K562 (cell line): ENCODE data around the gene TMEM184A. TPM values are rescaled to one million over a fixed set of nuclear protein-coding genes. Genes with fewer than 3 reads are reported as not detected.

Experiments used
- ARID3B ChIP-seq: fragments of 250-450 bp; sonication (Bioruptor Pico); IDR thresholded peaks from 2 replicates; pipeline ENCODE4 v1.4.0; 2020; ENCODE audit warnings: borderline replicate concordance
- CCAR2 ChIP-seq: fragments of 200-400 bp; formaldehyde crosslinking; IDR thresholded peaks from 2 replicates; pipeline ENCODE4 v1.6.1; 2017; ENCODE audit warnings: mild to moderate bottlenecking, low read depth, low read length
- CREM ChIP-seq: IDR thresholded peaks from 2 replicates; pipeline ENCODE4 v1.6.1; 2014; ENCODE audit warnings: antibody characterized with exemption, low read depth
- DDX20 ChIP-seq: fragments of 450-650 bp; IDR thresholded peaks from 2 replicates; pipeline ENCODE4 v1.6.1; 2016; ENCODE audit warnings: missing genetic modification characterization, low read depth, mild to moderate bottlenecking, missing compliant biosample characterization, moderate library complexity
- DMBX1 ChIP-seq: fragments of 250-450 bp; sonication (Bioruptor Pico); IDR thresholded peaks from 2 replicates; pipeline ENCODE4 v1.8.0; 2022; ENCODE audit warnings: inconsistent platforms, mild to moderate bottlenecking, moderate library complexity, borderline replicate concordance
- FOXO4 ChIP-seq: fragments of 450-650 bp; formaldehyde crosslinking; IDR thresholded peaks from 2 replicates; pipeline ENCODE4 v1.4.0; 2020; ENCODE audit warnings: mild to moderate bottlenecking, moderate library complexity
- HES1 ChIP-seq: fragments of 450-650 bp; IDR thresholded peaks from 2 replicates; pipeline ENCODE4 v1.6.1; 2016; ENCODE audit warnings: low read depth, mild to moderate bottlenecking, moderate library complexity
- MBD1 ChIP-seq: fragments of 250-450 bp; sonication (Bioruptor Pico); IDR thresholded peaks from 2 replicates; pipeline ENCODE4 v1.8.0; 2022; ENCODE audit warnings: inconsistent platforms
- MXD1 ChIP-seq: fragments of 250-450 bp; sonication (Bioruptor Pico); IDR thresholded peaks from 2 replicates; pipeline ENCODE4 v1.8.0; 2021; ENCODE audit warnings: borderline replicate concordance, mild to moderate bottlenecking, moderate library complexity; ENCODE audit not compliant: poor library complexity, severe bottlenecking
- NFXL1 ChIP-seq: fragments of 450-650 bp; formaldehyde crosslinking; IDR thresholded peaks from 2 replicates; pipeline ENCODE4 v1.4.0; 2021; ENCODE audit warnings: mild to moderate bottlenecking
- PTTG1 ChIP-seq: fragments of 450-650 bp; IDR thresholded peaks from 2 replicates; pipeline ENCODE4 v1.6.1; 2016; ENCODE audit warnings: low read depth, mild to moderate bottlenecking, missing genetic modification characterization, missing compliant biosample characterization
- RCOR1 ChIP-seq, 2 experiments: IDR thresholded peaks; 2 replicates each; pipeline ENCODE4 v1.6.1; 2012; ENCODE audit warnings: low read depth in 2 of 2, low read length in 2 of 2, borderline replicate concordance in 1 of 2, improper control_type of control experiment in 1 of 2
- SFPQ ChIP-seq: fragments of 200-400 bp; formaldehyde crosslinking; IDR thresholded peaks from 2 replicates; pipeline ENCODE4 v1.6.1; 2017; ENCODE audit warnings: mild to moderate bottlenecking, low read depth, low read length, moderate library complexity
- SMARCE1 ChIP-seq: fragments of 450-650 bp; IDR thresholded peaks from 2 replicates; pipeline ENCODE4 v1.7.1; 2016; ENCODE audit warnings: mild to moderate bottlenecking
- ZNF263 ChIP-seq: sonication (generic); formaldehyde crosslinking; IDR thresholded peaks from 2 replicates; pipeline ENCODE4 v1.8.0; 2022; ENCODE audit warnings: mild to moderate bottlenecking, missing genetic modification reagents, borderline replicate concordance
- polyA plus RNA-seq, 8 experiments: library from polyadenylated mRNA; depleted of rRNA in 4 of 8; stranded (reverse) in 5 of 8; unstranded in 3 of 8; fragments of >200 nt; fragmentation: Nextera tagmentation in 2 of 8; fragmentation: Illumina TruSeq in 1 of 8; extraction: Ambion mirVana in 2 of 8; extraction: Trizol in 1 of 8; gene quantifications; 2 replicates each; pipeline versions ENCODE4 v1.2.1 to v1.2.3, GENCODE V29; 2011 to 2014; ENCODE audit warnings: inconsistent platforms in 1 of 8, missing spikeins in 1 of 8
- total RNA-seq, 7 experiments: library from RNA; depleted of rRNA in 6 of 7; stranded (reverse); fragments of >200 nt in 6 of 7; fragmentation: Illumina TruSeq in 2 of 7; extraction: Trizol in 2 of 7; gene quantifications; 2 replicates each; pipeline versions ENCODE4 v1.2.1 to v1.2.3, GENCODE V29; 2011 to 2021; ENCODE audit warnings: low replicate concordance in 1 of 7

TMEM184A gene
- total and polyA plus RNA-seq, 9 of the 15 experiments (the other 6 are each of a cell fraction or from before 2014, with no cell fraction given): 0.10 to 0.18 (median 0.11) TPM; not detected in 6

- TF ChIP-seq SFPQ (no peak), NFXL1 (no peak), SMARCE1 (peak; percentile 86), MBD1 (CRISPR knock-in tag) (no peak), CREM (peak; percentile 67), RCOR1 (IDR thresholded peaks at IDR 0.05; ENCODE audit: borderline replicate concordance in 1 of 2, low read depth in 2 of 2, low read length in 2 of 2) (no peak), ZNF263 (CRISPR knock-in tag) (peak; percentile 65; the same call in 1 of the 2 replicates), CCAR2 (no peak), DMBX1 (no peak), MXD1 (no peak), DDX20 (no peak), ARID3B (CRISPR knock-in tag) (no peak), PTTG1 (no peak), FOXO4 (no peak), HES1 (no peak)
Measured at GRCh38 chr7:1536743-1537534, 19.1 kb downstream of the TMEM184A start (continued).
